Aorta (tissue), 5 donors: ENCODE data around the gene RALGAPA1. TPM values are rescaled to one million over a fixed set of nuclear protein-coding genes. Genes with fewer than 3 reads are reported as not detected.

Experiments
- ATAC-seq: fragments of 200-7000 bp; cut with Tn5 transposase; one replicate; pipeline ENCODE4 v1.9.1; 2022; ENCODE audit warnings: moderate library complexity; ENCODE audit not compliant: low FRiP score
- DNase-seq, 2 donors: peaks; one replicate each; pipeline ENCODE4 v3.0.0-alpha.2; 2020
- H3K27ac ChIP-seq, 2 donors: one replicate each; pipeline ENCODE4 v1.5.1; 2013; ENCODE audit warnings: low read length in 2 of 2, mild to moderate bottlenecking in 2 of 2, moderate library complexity in 2 of 2, control low read depth in 1 of 2, inconsistent platforms in 1 of 2, low read depth in 1 of 2
- H3K27me3 ChIP-seq, 2 donors: one replicate each; pipeline ENCODE4 v1.6.1; 2013; ENCODE audit warnings: control low read depth in 1 of 2, low read length in 1 of 2, mild to moderate bottlenecking in 1 of 2, moderate library complexity in 1 of 2; ENCODE audit not compliant: insufficient read depth in 2 of 2, control insufficient read depth in 1 of 2
- H3K36me3 ChIP-seq, 2 donors: one replicate each; pipeline ENCODE4 v1.6.1; 2013; ENCODE audit warnings: control low read depth in 1 of 2, low read length in 1 of 2, mild to moderate bottlenecking in 1 of 2; ENCODE audit not compliant: insufficient read depth in 2 of 2, control insufficient read depth in 1 of 2
- H3K4me1 ChIP-seq, 2 donors: one replicate each; pipeline ENCODE4 v1.6.1; 2013; ENCODE audit warnings: low read length in 2 of 2, control low read depth in 1 of 2, mild to moderate bottlenecking in 1 of 2, moderate library complexity in 1 of 2; ENCODE audit not compliant: insufficient read depth in 2 of 2, control insufficient read depth in 1 of 2
- H3K4me3 ChIP-seq, 2 donors: one replicate each; pipeline ENCODE4 v1.5.1; 2013; ENCODE audit warnings: low read length in 2 of 2, control low read depth in 1 of 2, mild to moderate bottlenecking in 1 of 2
- H3K9me3 ChIP-seq: one replicate; pipeline ENCODE4 v1.6.1; 2013; ENCODE audit warnings: mild to moderate bottlenecking, low read length; ENCODE audit not compliant: control insufficient read depth
- WGBS, 2 donors: extraction: QIAGEN DNeasy Blood & Tissue Kit; methylation state at CpG; one replicate each; pipeline ENCODE4 v1.1.7; 2013; 5-methylcytosine and 5-hydroxymethylcytosine counted together
- intact Hi-C, 2 donors: fragments of 100-400 bp; cut with DNase I; formaldehyde crosslinking; loops; one replicate each; pipeline versions ENCODE4 v1.14.2 to v1.15.0; 2022
- polyA plus RNA-seq, 2 donors: library from polyadenylated mRNA; stranded (reverse); fragments of 200-250 nt; gene quantifications; one replicate each; pipeline ENCODE4 v1.2.3, GENCODE V29; 2013
- total RNA-seq, 2 donors: library from RNA; stranded (reverse); fragmentation: NEBNext Ultra II Directional; extraction: Animal tissue kit (Norgen Biotek cat#: 25700); gene quantifications; one replicate each; pipeline ENCODE4 v1.2.1, GENCODE V29; 2021
- donor health status: healthy with polysubstance abuse.
- donor health status: Bipolar disorder and iron deficiency.
- donor health status: DM: no; HTN: no; CAD: no.
- donor health status: DM: no; HTN: no; CAD: no.
- donor health status: DM: yes; HTN: yes; CAD: no.

The RALGAPA1 gene
- total and polyA plus RNA-seq, 4 donors = 5.1 to 91.0 (median 56.2) TPM

- ATAC-seq (no peak), DNase-seq (no peak)
- WGBS, 2 donors = 76 to 78% methylated on average over 2 of the region's 2 CpGs
- no peaks in the 10 kb centered on the region for H3K27me3 ChIP-seq
- no peak overlapping the region for H3K27ac ChIP-seq
- intact Hi-C loops = no loop called here
- H3K36me3 ChIP-seq = no peaks in the 10 kb centered on the region
- no peaks in the 10 kb centered on the region for H3K9me3 ChIP-seq
- no peak overlapping the region for H3K4me3 ChIP-seq
- no peaks in the 10 kb centered on the region for H3K4me1 ChIP-seq
Measured at GRCh38 chr14:35509846-35510245, 299.2 kb downstream of the RALGAPA1 start.

DNA sequence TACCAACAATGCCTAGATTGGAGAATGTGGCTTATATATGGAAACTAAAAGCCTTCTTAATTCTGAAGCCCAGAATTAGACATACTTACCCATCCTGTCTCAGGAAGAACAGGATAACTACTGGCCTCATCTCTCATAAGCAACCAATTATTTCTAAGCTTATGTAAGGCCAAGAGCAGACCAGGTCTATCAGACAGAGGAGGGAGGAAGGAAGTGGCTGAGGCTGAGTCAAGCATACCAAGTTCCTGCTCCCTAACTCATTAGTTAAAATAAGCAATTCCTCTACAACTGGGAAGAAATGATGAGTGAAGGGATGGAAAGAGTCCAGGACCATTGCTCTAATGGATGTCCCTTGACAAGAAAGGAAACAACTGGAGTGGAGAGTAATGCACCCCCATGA, 302.2 kb downstream of the RALGAPA1 start:
- intact Hi-C loops = no loop called here
- Histone ChIP-seq H3K27ac (no peak overlapping the region), H3K9me3 (no peaks in the 10 kb centered on the region), H3K27me3 (no peaks in the 10 kb centered on the region), H3K4me3 (no peak overlapping the region), H3K36me3 (no peaks in the 10 kb centered on the region), H3K4me1 (no peaks in the 10 kb centered on the region)
- no peak for ATAC-seq
- DNase-seq = no peak

GRCh38 chr14:35506461-35506860, 302.6 kb downstream of the RALGAPA1 start:
- ATAC-seq = no peak
- 72 to 75% methylated on average over 6 of the region's 6 CpGs for WGBS, 2 donors

GRCh38 chr14:35504260-35504659, 304.8 kb downstream of the RALGAPA1 start:
- intact Hi-C loops = no loop called here
- WGBS, 2 donors = 43 to 48% methylated on average over 1 of the region's 1 CpG

More at GRCh38 chr14:35506461-35506860, 302.6 kb downstream of the RALGAPA1 start:
- Histone ChIP-seq H3K9me3 (no peaks in the 10 kb centered on the region), H3K36me3 (no peaks in the 10 kb centered on the region), H3K4me1 (no peaks in the 10 kb centered on the region), H3K27me3 (no peaks in the 10 kb centered on the region), H3K27ac (no peak overlapping the region), H3K4me3 (no peak overlapping the region)
- no peak for DNase-seq
- intact Hi-C loops = no loop called here

DNA sequence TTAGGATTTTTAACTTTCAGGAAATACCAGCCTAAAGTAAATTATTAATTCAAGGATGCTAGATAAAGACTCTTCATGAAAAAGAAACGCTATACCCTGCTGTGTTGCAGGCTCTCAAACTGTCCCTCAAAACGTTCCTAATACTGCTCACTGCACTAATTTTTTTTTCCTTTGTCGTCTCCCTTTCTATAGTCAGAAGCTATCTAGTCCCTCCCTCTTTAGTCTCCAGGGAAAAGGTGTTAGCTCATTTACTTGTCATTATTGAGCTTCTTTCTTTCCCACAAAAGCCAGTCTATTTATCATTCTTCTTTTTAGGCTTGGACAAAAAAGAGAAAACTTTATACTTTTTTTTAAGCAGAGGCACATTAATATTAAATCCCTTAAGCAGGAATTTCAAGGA, 305.4 kb downstream of the RALGAPA1 start:
- ATAC-seq = no peak
- WGBS, 2 donors = 21 to 26% methylated on average over 3 of the region's 3 CpGs

More at GRCh38 chr14:35504260-35504659, 304.8 kb downstream of the RALGAPA1 start:
- H3K27ac ChIP-seq = no peak overlapping the region
- no peaks in the 10 kb centered on the region for H3K4me1 ChIP-seq
- H3K9me3 ChIP-seq = no peaks in the 10 kb centered on the region
- no peaks in the 10 kb centered on the region for H3K27me3 ChIP-seq
- DNase-seq (no peak), ATAC-seq (no peak)
- H3K36me3 ChIP-seq = no peaks in the 10 kb centered on the region
- no peak overlapping the region for H3K4me3 ChIP-seq

DNA sequence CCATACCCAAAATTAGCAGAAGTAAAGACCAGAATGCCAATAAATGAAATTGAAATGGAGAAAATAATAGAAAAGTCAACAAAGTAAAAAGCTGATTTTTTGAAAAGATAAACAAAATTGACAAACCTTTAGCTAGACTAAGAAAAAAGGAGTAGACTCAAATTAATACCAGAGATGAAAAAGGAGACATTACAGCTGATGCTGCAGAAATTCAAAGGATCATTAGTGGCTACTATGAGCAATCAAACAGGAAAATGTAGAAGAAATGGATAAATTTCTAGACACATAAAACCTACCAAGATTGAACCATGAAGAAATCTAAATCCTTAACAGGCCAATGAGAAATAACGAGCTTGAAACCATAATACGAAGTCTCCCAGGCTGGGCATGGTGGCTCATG, 309.9 kb downstream of the RALGAPA1 start:
- Histone ChIP-seq H3K9me3 (peaks cover 2% of the 10 kb centered on the region), H3K27ac (no peak overlapping the region), H3K4me3 (no peak overlapping the region), H3K27me3 (no peaks in the 10 kb centered on the region), H3K36me3 (no peaks in the 10 kb centered on the region), H3K4me1 (no peaks in the 10 kb centered on the region)
- WGBS, 2 donors = 89 to 94% methylated on average over 2 of the region's 2 CpGs
- intact Hi-C loops = no loop called here
- no peak for DNase-seq
- no peak for ATAC-seq

More for the DNA sequence above, 305.4 kb downstream of the RALGAPA1 start:
- Histone ChIP-seq H3K27me3 (no peaks in the 10 kb centered on the region), H3K9me3 (no peaks in the 10 kb centered on the region), H3K4me1 (no peaks in the 10 kb centered on the region), H3K27ac (no peak overlapping the region), H3K36me3 (no peaks in the 10 kb centered on the region), H3K4me3 (no peak overlapping the region)
- intact Hi-C loops = no loop called here
- DNase-seq = no peak

- H3K27ac ChIP-seq = no peak overlapping the region
- no peak overlapping the region for H3K4me3 ChIP-seq
- H3K27me3 ChIP-seq = peaks cover 0 to 2% of the 10 kb centered on the region in 2 donors
- peaks cover 7% of the 10 kb centered on the region for H3K9me3 ChIP-seq
- DNase-seq = no peak
- intact Hi-C loops = no loop called here
- no peaks in the 10 kb centered on the region for H3K4me1 ChIP-seq
- no peaks in the 10 kb centered on the region for H3K36me3 ChIP-seq
- ATAC-seq = no peak
Measured at GRCh38 chr14:35495278-35495677, 313.8 kb downstream of the RALGAPA1 start.

DNA sequence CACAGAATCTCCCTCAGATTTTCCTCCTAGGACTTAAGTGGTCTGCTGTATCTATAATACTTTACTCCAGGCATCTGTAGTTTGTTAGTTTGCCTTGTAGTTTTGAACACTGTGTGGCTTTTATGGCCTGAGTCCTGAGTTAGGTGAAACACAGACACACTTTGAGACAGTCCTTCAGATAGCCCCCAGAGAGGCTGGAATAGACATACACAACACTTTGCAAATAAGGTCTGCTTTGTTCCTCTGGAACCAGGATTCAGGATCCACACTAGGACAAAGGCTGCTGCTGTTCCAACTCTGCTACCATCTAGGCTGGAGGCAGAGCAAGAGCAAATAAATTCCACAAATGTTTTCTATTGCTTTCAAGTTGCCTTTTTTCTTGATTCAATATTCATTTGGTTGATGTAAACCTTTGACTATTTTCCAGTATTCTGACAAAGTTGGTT, 316.5 kb downstream of the RALGAPA1 start:
- Histone ChIP-seq H3K4me3 (no peak overlapping the region), H3K27me3 (peaks cover 0 to 2% of the 10 kb centered on the region in 2 donors), H3K9me3 (peaks cover 7% of the 10 kb centered on the region), H3K4me1 (no peaks in the 10 kb centered on the region), H3K27ac (no peak overlapping the region), H3K36me3 (no peaks in the 10 kb centered on the region)
- ATAC-seq = no peak
- DNase-seq = no peak
- intact Hi-C loops = no loop called here
